A549 treated with AZD9567 at 1 μM for 4 hours (cell line): ENCODE results near the gene CISD3. TPM values are rescaled to one million over a fixed set of nuclear protein-coding genes. Genes with fewer than 3 reads are reported as not detected.

Experiments used
- total RNA-seq: library from RNA; stranded (reverse); fragments of 200-300 nt; extraction: Qiagen RNA extraction; gene quantifications from 5 replicates; pipeline ENCODE4 v1.2.3, GENCODE V29; 2022; ENCODE audit not compliant: insufficient read depth

Gene CISD3, protein sequence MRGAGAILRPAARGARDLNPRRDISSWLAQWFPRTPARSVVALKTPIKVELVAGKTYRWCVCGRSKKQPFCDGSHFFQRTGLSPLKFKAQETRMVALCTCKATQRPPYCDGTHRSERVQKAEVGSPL
- total RNA-seq: 41.1 to 98.6 TPM (median 92.0 TPM) in 5 replicates

DNA sequence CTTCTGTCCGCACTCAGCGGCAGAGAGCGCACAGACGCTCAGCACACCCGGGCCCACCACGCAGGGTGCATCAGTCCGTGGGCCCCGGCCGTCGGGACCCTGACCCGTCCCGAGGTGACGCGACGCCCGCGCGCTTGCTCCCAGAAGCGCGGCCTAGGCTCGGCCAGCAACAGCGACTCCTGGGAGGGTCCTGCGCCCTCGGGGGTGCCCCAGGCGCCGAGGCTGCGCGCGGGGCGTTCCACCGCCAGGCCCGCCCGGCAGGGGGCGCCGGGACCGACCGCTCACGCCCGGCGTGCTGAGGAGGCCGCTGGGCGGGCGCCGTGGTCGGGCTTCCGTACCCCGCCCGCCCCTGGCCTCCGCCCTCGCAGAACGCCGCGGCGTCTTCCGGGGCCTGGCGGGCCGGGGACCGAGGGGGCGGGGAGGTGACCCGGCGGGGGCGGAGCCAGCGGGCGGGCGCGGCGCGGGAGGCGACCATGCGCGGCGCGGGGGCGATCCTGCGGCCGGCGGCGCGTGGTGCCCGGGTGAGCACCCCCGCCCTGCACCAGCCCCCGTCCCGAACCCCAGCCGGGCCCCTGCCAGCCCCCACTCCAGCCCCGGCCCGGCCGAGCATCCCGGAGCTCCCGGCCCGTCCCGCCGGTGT, at the start of gene CISD3:
TSS of gene CISD3 (plus strand) at position 456 of the 640 bp plus-strand sequence. CDS start at position 474, 18 bp downstream.

DNA sequence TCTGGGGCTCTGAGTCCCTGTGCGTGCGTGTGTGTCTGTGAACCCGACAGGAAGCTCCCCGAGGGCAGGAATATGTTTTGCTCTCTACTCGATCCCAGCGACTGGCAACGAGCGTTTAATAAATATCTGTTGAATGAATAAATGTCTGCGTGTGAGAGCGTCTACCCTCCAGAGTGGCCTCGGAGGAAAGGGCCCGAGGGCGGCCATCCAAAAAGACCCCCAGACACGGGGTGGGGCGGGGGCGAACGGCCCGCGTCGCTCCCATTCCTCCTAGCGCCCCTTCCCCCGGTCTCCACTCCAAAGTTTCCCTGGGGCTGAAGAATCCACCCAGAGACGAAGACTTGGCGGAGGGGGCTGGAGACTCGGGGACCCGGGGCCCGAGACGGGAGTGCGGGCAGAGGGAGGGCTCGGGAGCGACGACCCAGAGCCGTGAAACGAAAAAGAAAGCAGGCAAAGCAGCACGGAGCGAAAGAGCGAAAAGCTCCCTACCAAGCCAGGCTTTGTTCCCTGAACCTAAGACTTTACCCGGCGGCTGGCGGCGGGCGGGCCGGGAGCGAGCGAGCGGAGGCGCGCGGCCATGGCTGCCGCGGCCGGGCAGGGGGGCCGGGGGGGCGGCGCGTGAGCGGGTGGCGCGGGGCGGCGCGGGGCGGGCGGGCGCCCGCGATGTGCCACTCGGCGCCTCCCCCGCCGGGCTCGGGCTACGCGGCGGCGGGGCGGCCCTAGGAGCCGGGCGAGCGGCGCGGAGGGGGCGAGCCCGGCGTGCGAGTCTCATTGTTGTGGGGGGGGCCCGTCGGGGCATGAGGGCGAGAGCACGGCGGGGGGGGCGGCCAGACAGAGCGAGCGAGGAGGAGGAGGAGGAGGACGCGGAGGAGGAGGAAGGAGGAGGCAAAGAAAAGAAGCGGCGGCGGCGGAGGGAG, 25.3 kb upstream of the CISD3 start, which contains the start of gene MLLT6:
TSS of gene MLLT6 (plus strand) at position 668 of the 917 bp plus-strand sequence. CDS start 360 bp downstream, outside the sequence.

DNA sequence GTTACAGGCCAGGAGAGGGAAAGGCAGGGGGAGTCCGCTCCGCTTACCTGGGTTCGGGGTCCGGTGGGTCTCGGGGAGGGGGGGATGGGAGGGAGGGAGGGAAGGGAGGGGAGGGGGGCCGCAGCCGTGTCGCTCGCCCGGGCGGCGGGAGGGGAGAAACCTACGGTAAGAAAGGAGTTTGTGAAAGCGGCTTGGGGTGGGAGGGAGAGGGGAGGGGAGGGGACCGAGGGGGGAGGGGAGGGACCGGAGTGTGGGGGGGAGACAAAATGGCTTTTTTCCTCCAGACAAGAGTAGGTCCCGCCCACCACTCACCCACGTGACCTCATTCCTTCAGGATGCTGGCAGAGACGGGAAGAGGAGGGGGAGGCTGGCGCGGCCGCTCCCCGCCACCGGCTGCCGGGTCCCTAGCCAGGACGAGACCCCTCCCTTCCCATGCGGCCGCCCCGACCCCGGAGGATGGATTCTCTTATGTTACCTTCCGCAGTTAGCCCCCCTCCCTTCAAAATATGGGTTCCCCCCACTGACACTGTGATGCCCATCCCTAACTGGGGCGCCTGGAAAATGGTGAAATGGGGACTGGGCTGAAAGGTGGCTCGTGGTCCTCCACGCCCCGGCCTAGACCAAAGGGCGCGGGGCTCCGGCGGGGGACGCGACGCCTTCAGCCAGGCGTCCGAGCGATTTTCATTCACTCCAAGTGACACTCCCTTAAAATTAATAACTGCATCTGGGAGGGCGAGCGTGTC, 18.2 kb downstream of the CISD3 start, which contains the start of gene PCGF2:
TSS of gene PCGF2 (minus strand) at position 188 of the 743 bp plus-strand sequence. CDS start 7,934 bp downstream, outside the sequence.

DNA sequence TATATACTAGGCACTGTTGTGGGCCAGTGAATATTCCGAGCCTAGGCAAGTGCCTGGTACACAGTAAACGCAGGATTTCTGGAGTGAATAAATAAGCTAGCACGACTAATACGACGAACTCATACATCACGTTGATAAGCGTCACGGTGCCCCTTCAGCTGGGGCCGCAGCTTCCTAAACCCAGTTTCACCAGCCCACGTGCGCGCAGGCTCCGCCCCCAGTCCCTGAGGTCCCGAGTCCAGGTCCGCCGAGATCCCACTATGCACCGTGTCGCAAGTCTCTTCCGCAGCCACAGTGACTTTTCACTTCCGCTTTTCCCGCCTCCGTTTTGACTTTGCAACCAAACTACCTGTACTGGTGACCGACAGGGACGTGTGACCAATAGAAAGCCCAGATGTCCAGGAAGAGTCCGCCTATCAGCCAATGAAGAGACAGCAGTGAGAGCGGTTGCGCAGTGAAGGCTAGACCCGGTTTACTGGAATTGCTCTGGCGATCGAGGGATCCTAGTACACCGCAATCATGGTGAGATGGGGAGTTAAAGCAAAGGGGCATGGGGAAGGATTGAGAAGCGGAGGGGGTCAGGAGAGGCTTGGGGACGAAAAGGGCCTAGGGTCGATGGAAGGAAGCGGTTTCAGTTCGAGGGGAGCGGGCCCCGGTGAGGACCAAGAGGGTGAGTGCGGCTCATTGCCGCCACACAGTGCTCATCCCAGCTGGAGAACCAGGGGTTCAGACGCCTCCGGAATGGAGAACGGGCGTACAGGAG, 22.3 kb downstream of the CISD3 start, which contains the start of gene PSMB3:
TSS of gene PSMB3 (plus strand) at position 434 of the 763 bp plus-strand sequence. CDS start at position 520, 86 bp downstream.

Other genes starting within 250 kb of the CISD3 start
- gene SRCIN1, start 124.4 kb upstream of the CISD3 start, total RNA-seq: 2.2 to 3.2 TPM (median 2.8 TPM) in 5 replicates
- 10.7 to 14.0 TPM (median 13.2 TPM) in 5 replicates for gene EPOP, start 55.4 kb upstream of the CISD3 start, total RNA-seq
- 23.6 to 34.9 TPM (median 30.6 TPM) in 5 replicates for gene MLLT6, start 25.1 kb upstream of the CISD3 start, total RNA-seq
- 25.5 to 53.1 TPM (median 50.9 TPM) in 5 replicates for gene PCGF2, start 18.0 kb downstream of the CISD3 start, total RNA-seq
- 354 to 458 TPM (median 435 TPM) in 5 replicates for gene PSMB3, start 22.4 kb downstream of the CISD3 start, total RNA-seq
- 37.2 to 43.7 TPM (median 42.6 TPM) in 5 replicates for gene PIP4K2B, start 69.2 kb downstream of the CISD3 start, total RNA-seq
- 21.9 to 24.0 TPM (median 22.3 TPM) in 5 replicates for gene CWC25, start 95.0 kb downstream of the CISD3 start, total RNA-seq
- gene RPL23, start 123.4 kb downstream of the CISD3 start, total RNA-seq: 2,657 to 5,013 TPM (median 2,700 TPM) in 5 replicates
- gene LASP1, start 139.7 kb downstream of the CISD3 start, total RNA-seq: 227 to 248 TPM (median 232 TPM) in 5 replicates
- gene FBXO47, start 237.1 kb downstream of the CISD3 start, total RNA-seq: not detected in 5 replicates